ENCODE measurements around the gene FCMR.

FCMR gene

GRCh38 chr1:206891412-206891811 lies 30.3 kb downstream of the FCMR start:
- H3K4me2 ChIP-seq (ENCODE audit: low read length): no peak overlapping the region
- no peak overlapping the region for H2AFZ ChIP-seq (ENCODE audit: low read length)
- H3K4me1 ChIP-seq (ENCODE audit: insufficient read depth, low read length, severe bottlenecking): no peaks in the 10 kb centered on the region
- no peaks in the 10 kb centered on the region for H3F3A ChIP-seq (ENCODE audit: insufficient read depth, low read length)
- TF ChIP-seq CTCF (IDR thresholded peaks at IDR 0.05; ENCODE audit: low read length) (no peak), EZH2 (IDR thresholded peaks at IDR 0.05; ENCODE audit: borderline replicate concordance, low read length) (no peak)
- H3K9me3 ChIP-seq (ENCODE audit: low read length): no peaks in the 10 kb centered on the region
- H3K27me3 ChIP-seq (ENCODE audit: insufficient read depth, low read length): peaks cover 9% of the 10 kb centered on the region; the same call in 1 of the 2 replicates
- H3K27ac ChIP-seq (ENCODE audit: low read depth, low read length, poor library complexity, severe bottlenecking): no peak overlapping the region
- no peaks in the 10 kb centered on the region for H3K36me3 ChIP-seq (ENCODE audit: insufficient read depth, low read length)
- no peaks in the 10 kb centered on the region for H4K20me1 ChIP-seq (ENCODE audit: insufficient read depth, low read length)
- no peaks in the 10 kb centered on the region for H3K9me2 ChIP-seq (ENCODE audit: low read depth, low read length)
- no peak overlapping the region for H3K9ac ChIP-seq (ENCODE audit: low read length)
- H3K79me2 ChIP-seq (ENCODE audit: insufficient read depth, low read length): no peaks in the 10 kb centered on the region
- no peak overlapping the region for H3K4me3 ChIP-seq (ENCODE audit: low read depth, low read length, poor library complexity, severe bottlenecking)

GRCh38 chr1:206890125-206891060 lies 31.3 kb downstream of the FCMR start:
- no peak overlapping the region for H3K4me2 ChIP-seq (ENCODE audit: low read length)
- H3K4me3 ChIP-seq (ENCODE audit: low read depth, low read length, poor library complexity, severe bottlenecking): no peak overlapping the region
- H2AFZ ChIP-seq (ENCODE audit: low read length): no peak overlapping the region
- H3F3A ChIP-seq (ENCODE audit: insufficient read depth, low read length): no peaks in the 10 kb centered on the region
- peaks cover 9% of the 10 kb centered on the region; the same call in 1 of the 2 replicates for H3K27me3 ChIP-seq (ENCODE audit: insufficient read depth, low read length)
- no peaks in the 10 kb centered on the region for H3K9me2 ChIP-seq (ENCODE audit: low read depth, low read length)
- H3K79me2 ChIP-seq (ENCODE audit: insufficient read depth, low read length): no peaks in the 10 kb centered on the region
- no peaks in the 10 kb centered on the region for H3K9me3 ChIP-seq (ENCODE audit: low read length)
- no peaks in the 10 kb centered on the region for H3K36me3 ChIP-seq (ENCODE audit: insufficient read depth, low read length)
- no peak overlapping the region for H3K27ac ChIP-seq (ENCODE audit: low read depth, low read length, poor library complexity, severe bottlenecking)
- no peaks in the 10 kb centered on the region for H3K4me1 ChIP-seq (ENCODE audit: insufficient read depth, low read length, severe bottlenecking)
- TF ChIP-seq EZH2 (IDR thresholded peaks at IDR 0.05; ENCODE audit: borderline replicate concordance, low read length) (no peak), CTCF (IDR thresholded peaks at IDR 0.05; ENCODE audit: low read length) (no peak)
- no peaks in the 10 kb centered on the region for H4K20me1 ChIP-seq (ENCODE audit: insufficient read depth, low read length)
- H3K9ac ChIP-seq (ENCODE audit: low read length): no peak overlapping the region

GRCh38 chr1:206887701-206888100 lies 34.0 kb downstream of the FCMR start:
- H4K20me1 ChIP-seq (ENCODE audit: insufficient read depth, low read length): no peaks in the 10 kb centered on the region
- H3K9me2 ChIP-seq (ENCODE audit: low read depth, low read length): no peaks in the 10 kb centered on the region
- H3K4me2 ChIP-seq (ENCODE audit: low read length): no peak overlapping the region
- H3K9me3 ChIP-seq (ENCODE audit: low read length): no peaks in the 10 kb centered on the region
- H3K4me1 ChIP-seq (ENCODE audit: insufficient read depth, low read length, severe bottlenecking): no peaks in the 10 kb centered on the region
- no peaks in the 10 kb centered on the region for H3K79me2 ChIP-seq (ENCODE audit: insufficient read depth, low read length)
- no peak overlapping the region for H3K4me3 ChIP-seq (ENCODE audit: low read depth, low read length, poor library complexity, severe bottlenecking)
- H3K27me3 ChIP-seq (ENCODE audit: insufficient read depth, low read length): peaks cover 5% of the 10 kb centered on the region; the same call in 1 of the 2 replicates
- no peak overlapping the region for H3K9ac ChIP-seq (ENCODE audit: low read length)
- TF ChIP-seq CTCF (IDR thresholded peaks at IDR 0.05; ENCODE audit: low read length) (no peak), EZH2 (IDR thresholded peaks at IDR 0.05; ENCODE audit: borderline replicate concordance, low read length) (no peak)
- H3K36me3 ChIP-seq (ENCODE audit: insufficient read depth, low read length): no peaks in the 10 kb centered on the region
- H3K27ac ChIP-seq (ENCODE audit: low read depth, low read length, poor library complexity, severe bottlenecking): no peak overlapping the region
- H3F3A ChIP-seq (ENCODE audit: insufficient read depth, low read length): no peaks in the 10 kb centered on the region
- no peak overlapping the region for H2AFZ ChIP-seq (ENCODE audit: low read length)

Measured in OCI-LY1 (cell line).